NCI-H187 (cell line): ENCODE measurements around the gene TFAP2A.

Experiments
- DNase-seq, 2 experiments: peaks; one replicate each; lab custom pipeline; 2025; lab: John Stamatoyannopoulos, UW

The TFAP2A gene

GRCh38 chr6:10425975-10426780, 11.3 kb upstream of the TFAP2A start:
- DNase-seq: no peak

GRCh38 chr6:10425176-10425974, 10.5 kb upstream of the TFAP2A start:
- no peak for DNase-seq

GRCh38 chr6:10424040-10424439, 9.2 kb upstream of the TFAP2A start:
- peak in 1 of 2 experiments; percentile 46 for DNase-seq

DNA sequence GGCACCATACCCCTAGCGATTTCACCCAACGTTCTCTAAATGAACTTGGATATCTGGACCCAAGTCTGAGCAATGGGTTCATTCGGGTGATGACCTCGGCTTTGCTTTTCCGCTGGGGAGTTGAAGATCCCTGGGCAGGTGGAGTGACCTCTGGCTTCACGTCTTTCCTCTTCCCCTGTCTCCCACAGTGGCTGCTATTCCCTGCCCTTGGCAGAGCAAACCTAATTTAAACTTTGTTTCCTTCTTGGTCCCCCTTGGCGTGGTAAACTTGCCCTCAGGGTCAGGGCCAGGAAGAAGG, 7.8 kb upstream of the TFAP2A start:
- no peak for DNase-seq

DNA sequence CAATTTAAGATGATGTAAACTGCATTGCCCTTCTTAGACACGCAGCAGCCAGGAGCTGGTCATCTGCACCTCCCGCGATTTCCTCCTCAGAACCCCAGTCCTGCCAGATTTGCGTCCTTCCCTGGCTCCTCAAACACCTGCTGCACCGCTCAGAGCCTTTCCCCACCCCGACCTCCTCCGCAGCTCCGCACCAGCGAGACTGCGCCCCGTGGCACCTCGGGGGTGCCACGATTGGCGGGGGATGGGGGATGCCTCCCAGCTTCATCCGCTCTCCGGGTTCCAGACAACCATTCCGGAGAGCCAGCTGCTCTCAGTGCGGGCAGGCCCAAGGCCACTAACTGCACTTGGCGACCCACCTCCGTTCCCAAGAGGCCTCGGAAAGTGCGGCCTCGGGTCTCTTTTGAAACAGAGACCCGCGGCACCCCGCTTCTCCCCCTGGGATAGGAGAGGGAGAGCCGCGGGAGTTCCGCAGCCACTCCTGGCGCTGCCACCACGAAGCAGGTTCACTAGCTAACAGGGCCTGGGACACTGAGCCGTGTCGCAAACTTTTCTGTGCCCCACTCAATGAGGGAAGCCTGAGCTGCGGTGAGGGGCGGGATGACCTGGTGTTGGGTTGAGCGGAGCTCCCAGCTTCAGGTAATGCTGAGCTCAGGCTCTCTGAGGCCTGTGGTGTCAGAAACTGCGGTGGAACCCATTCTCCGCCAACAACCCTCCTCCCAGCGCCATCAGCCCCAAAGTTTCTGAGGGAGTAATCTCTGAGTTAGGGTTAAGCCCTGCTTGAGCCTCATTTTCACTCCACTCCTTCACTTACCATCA, 7.3 kb upstream of the TFAP2A start:
- no peak for DNase-seq

DNA sequence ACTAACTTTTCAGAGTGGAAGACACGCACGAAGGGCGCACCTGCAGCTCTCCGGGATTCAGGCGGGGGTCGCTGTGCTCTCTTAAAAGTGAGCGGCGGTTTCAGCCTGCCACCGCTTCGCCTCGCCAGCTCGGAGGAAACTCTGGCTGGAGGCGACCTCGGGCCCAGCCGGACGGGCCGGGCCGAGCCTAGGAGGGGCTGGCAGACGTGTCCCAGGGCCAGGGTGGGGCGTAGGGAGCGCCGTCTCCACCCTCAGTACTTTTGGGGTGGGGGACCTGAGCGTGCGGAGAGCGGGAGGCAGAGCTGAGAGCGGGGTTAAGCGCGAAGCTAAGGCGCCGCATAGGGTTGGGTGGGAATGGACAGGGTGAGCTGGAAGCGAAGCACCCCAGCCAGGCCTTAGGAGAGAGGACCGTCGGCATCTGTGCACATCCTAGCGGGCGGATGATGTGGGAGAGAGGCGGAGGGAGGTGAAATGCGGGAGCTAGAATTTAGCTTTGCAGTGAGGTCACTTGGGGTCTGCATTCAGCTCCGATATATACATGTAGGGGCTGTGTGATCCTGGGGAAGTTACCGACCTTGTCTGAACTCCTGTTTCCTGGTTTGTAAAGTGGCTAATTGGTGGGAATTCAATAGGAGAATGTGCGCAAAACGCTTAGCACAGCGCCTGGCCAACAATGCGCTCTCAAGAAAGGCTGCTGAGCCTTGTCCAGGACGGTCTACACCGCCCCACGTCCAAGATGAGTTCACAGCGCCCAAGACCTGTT, 6.5 kb upstream of the TFAP2A start:
- no peak for DNase-seq

GRCh38 chr6:10420546-10421157, 5.8 kb upstream of the TFAP2A start:
- no peak for DNase-seq

DNA sequence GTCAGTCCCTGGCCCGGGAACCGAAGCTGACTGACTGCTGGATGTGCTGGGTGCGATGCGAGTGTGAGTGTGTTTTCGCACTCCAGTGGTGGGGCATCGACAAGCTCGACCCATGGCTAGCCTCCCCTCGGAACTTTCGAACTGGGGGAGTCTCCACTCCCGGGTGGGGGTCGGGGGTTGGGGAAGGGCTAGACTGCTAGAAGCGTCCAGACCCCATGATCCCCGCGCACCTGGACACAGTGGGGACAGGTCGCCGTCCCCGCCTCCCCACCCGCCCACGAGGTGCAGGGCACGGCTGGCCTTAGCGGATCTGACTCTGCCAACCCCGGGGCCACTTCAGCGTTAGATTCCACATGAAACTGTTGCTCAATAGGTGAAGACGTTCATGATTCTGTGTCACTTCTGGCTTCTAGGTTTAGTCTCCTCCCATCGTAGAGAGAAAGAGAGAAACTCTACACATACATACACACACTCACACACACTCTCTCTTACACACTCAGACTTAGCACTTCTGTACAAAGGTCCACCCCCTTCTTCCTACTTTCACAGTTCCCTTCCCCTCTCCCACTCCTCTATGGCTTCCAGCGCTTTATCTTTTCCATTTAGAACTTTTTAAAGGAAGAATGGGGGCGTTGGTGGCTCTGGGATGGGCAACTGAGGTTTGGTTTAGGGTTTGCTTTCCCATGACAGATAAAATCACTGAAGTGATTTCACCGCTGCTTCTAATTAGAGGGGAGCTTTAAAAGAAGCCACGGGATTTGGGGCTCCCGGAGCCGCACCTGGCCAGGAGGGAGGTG, 5.1 kb upstream of the TFAP2A start:
- DNase-seq: no peak

DNA sequence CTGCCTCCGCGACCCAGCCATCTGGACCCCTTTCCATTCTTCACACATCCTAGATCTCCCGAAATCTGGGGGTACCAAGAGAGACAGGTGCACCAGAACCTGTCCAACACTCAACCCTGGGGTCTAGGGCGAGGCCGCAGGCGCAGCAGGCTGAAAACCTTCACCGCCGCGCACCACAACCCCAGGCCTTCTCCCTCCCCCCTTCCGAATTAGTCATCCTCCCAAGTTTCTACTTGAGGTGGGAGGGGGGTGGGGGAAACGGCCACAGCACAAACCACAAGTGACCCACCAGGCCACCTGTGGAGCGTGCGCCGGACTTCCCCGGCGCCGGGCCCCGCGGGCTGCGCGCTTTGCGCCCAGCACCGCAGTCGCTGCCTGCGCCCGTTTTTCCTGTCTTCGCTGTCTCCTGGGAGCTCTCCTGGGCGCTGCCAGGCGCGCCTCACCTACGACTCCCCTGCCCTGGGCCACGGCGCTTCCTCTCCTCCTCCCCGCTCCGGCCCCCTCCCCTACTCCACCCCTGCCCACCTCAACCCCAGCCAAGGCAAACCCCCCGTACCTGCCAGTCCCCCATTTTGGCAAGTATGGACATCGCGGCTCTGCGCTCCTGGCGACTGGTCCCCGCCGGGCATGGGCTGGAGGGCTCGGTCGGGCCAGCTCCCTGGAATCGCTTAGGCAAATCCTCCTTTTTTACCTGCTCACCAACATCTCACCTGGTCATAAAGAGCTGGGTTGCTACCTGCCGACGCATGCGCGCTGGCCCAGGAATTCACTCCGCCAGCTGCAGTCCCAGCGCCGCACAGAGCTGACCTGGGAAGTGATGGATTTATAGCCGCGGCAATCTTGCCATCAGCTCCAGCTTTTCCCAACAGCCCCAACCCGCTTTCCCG, 4.2 kb upstream of the TFAP2A start:
- DNase-seq: peak in 1 of 2 experiments; percentile 64

DNA sequence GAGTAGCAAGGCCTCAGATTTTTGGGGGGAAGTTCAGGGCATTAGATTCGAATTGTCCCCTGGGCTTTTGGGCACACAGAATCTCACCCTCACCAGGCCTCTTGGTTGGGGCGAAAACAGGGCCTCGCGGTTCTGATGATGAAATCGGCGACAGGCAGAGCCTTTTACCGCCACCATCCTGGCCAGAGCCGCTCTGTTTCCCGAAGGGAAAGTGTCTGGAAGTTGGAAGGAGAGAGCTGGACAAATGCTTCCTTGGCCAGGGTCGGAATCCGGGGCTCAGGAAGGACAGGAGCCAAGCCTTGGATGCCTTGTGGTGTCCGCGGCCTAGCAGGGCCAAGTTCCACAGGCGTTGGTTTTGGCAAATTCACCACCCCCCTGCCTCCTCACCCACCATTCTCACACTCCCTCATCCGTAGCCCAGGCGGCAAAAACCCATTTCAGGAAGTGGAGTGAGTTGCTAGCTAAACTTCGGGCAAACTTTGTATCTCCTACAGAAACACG, 3.5 kb upstream of the TFAP2A start:
- no peak for DNase-seq

DNA sequence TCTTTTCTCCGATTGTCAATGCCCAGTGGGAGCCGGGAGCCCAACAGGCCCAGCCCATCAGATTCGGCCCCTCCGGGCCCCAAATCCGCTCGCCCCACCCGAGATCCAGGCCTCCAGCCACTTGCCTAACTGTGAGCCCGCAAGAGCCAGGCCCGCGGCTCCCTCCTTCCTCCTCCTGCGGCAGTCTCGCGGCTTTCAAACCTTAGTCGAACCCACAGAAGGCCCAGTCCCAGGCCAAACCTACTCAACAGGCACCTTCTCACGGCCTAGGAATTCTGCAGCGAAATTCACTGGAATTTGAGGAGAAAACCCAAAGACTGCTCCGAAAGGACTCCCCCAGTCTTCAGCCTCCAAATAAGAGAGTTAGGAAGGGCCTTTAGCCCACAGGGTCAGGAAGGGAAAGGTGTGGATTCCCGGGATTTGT, 2.8 kb upstream of the TFAP2A start:
- DNase-seq: no peak

GRCh38 chr6:10416863-10417641, 2.2 kb upstream of the TFAP2A start:
- DNase-seq: no peak

DNA sequence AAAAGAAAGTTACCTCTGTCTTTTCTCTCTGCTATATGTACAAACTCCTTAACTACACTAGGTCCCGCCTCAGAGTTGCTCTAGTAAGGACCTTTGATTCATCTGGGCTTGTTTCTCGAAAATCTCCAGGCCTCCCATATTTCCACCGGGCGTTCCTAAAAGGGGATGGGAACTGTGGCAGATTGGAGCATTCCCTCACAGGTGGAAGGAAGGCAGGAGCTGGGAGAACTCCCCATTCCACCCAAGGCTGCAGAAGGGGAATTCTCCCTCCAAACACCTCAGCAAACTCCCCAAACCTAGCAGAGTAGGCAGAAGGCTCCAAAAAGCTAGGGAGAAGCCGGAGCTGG, 1.6 kb upstream of the TFAP2A start:
- DNase-seq: no peak

DNA sequence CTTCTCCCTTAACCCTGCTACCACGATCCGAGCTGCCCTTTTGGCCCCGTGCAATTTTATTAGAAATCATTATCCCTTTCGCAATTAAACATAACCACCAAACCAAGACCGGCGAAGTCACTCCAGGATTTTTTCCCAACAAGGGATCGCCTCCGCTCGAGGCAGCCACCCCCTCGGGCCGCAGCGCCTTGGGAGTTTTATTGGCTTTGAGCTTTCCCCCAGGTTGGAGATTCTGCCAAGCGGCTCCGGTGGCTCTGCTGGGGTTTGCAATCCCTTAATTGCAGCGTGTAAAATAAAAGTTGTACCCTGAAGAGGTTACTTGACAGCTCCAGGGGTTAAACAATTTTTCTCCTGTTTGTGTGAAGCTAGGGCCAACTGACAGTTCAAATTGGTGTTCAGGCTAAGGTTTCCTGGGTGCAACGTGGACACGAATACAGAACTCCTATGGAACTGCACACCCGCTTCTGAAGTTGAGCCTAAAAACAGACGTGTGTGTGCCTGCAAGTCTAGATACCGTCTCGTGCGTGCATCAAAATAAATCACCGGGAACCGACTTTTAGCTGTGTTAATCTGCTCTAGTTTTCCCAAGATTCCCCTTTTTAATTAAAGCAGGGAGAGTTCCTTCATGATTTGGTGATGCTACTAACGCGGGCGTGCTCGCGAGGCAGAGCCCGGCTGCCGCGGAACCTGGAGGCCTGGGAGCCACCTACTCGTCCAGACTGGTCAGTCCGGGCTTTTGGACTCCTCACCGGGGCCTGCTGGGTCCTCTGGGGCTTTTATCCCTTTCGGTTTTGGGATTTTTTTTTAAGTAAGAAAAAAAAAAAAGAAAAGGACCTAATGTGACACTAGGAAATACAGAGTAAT, 975 bp upstream of the TFAP2A start:
- DNase-seq: no peak

DNA sequence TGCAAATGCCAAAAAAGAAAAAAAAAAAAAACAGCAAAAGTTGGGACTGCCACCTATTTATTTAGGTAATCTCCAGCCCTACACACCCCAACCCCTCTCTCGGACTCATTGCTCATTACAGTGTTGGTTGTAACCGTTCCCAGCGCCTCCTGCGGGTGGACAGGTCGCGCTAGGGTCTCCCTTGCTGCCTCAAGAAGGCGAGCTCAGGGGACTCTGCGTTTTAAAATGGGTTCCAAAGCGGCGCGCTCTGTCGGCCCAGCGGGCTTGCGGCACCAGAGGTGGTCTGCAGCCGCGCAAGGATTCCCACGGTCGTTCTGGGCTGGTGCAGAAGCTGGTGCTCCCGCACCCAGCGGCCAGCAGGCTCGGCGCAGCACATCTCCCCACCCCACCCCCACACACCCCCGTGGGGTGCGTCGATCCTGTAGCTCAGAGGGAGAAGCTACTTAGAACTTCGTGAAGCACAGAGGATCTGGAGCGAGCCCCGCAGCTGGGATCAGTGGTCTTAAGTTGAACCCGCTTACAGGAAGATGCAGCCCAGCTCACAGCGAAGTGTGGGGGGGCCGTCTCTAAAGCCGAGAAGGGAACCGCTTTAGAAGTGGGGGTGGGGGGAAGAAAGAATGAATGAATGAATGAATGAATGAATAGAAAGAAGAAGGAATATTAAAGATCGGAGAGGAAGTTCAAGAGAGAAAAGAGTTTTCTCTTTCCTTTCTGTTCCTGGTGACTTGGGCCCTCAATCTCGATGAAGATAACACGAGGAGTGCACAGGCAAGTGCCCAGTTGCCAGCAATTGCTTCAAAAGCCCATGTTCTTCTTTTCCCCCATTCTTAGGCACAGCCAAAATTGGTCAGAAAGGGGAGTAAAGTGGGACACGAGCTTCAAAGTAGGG, 780 bp downstream of the TFAP2A start:
- DNase-seq: no peak

GRCh38 chr6:10413262-10413849, 1.5 kb downstream of the TFAP2A start:
- no peak for DNase-seq
